GM12892 (cell line): ENCODE results near the gene MFAP4.

ENCODE experiments used
- POLR2A ChIP-seq: IDR thresholded peaks from 2 replicates; pipeline ENCODE4 v1.6.1; 2011; ENCODE audit warnings: low read depth, low read length, control low read depth
- POLR2AphosphoS5 ChIP-seq: IDR thresholded peaks from 2 replicates; pipeline ENCODE4 v1.6.1; 2011; ENCODE audit warnings: low read depth, low read length, control low read depth
- TAF1 ChIP-seq: IDR thresholded peaks from 2 replicates; pipeline ENCODE4 v1.6.1; 2011; ENCODE audit warnings: low read depth, mild to moderate bottlenecking, control low read depth, low read length, borderline replicate concordance

DNA sequence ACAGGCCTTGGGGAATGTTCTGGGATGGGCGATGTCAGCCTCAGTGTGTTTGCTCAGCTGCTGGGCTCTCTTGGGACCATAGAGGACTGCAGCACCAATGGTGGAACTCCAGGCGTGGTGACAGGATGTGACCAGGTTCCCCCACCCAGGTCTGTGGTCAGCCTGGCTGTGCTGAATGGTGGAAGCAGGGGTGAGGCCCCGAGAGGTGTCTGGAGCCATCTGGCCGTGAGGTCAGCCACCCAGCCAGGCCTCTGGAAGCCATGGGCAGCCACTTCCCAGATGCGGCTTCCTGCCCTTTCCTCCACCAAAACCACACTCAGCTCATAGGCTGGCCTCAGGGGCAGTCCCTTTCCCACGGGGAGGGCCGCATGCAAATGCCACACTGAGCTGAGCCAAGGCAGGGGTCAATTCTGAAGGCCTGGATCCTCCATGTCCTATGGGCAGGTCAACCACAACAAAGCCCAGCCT, 16.5 kb downstream of the MFAP4 start:
- no peak for TF ChIP-seq POLR2A
- no peak for TF ChIP-seq TAF1
- no peak for TF ChIP-seq POLR2AphosphoS5
